Skin epidermis (tissue), 12 donors: ENCODE measurements around the gene GPX7.

Experiments used
- H3K27ac ChIP-seq, 21 experiments: fragments of 200-600 bp; sonication (generic) in 11 of 21; one replicate each; pipeline ENCODE4 v1.5.0; 2020; ENCODE audit warnings: mild to moderate bottlenecking in 3 of 21, inconsistent platforms in 2 of 21, moderate library complexity in 2 of 21
- H3K4me3 ChIP-seq, 7 experiments: fragments of 200-600 bp; sonication (generic) in 2 of 7; one replicate each; pipeline ENCODE4 v1.5.0; 2020; ENCODE audit warnings: inconsistent platforms in 2 of 7, mild to moderate bottlenecking in 2 of 7, moderate library complexity in 1 of 7

Gene GPX7

DNA sequence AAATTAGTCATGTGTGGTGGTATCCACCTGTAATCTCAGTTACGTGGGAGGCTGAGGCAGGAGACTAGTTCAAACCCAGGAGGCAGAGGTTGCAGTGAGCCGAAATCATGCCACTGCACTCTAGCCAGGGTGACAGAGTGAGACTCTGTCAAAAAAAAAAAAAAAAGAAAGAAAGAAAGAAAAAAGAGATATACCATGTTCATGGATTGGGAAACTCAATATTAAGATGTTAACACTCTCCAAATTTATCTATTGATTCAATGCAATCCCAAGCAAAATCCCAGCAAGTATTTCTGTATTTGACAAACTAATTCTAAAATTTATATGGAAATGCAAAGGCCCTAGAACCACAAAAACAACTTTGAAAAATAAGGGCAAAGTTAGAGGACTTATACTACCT, 19.8 kb downstream of the GPX7 start:
- Histone ChIP-seq H3K4me3 (no peak overlapping the region), H3K27ac (no peak overlapping the region)

DNA sequence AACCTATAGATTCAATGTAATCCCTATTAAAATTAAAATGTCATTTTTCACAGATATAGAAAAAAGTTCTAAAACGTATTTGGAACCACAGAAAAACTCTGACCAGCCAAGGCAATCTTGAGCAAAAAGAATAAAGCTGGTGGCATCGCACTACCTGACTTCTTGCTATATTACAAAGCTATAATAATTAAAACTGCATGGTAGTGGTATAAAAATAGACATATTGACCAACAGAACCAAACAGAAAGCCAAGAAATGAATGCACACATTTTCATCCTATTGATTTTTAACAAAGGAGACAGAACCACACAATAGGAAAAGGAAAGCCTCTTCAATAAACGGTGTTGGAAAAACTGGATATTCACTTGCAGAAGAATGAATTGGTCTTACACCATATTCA, 21.6 kb downstream of the GPX7 start:
- Histone ChIP-seq H3K27ac (no peak overlapping the region), H3K4me3 (no peak overlapping the region)

DNA sequence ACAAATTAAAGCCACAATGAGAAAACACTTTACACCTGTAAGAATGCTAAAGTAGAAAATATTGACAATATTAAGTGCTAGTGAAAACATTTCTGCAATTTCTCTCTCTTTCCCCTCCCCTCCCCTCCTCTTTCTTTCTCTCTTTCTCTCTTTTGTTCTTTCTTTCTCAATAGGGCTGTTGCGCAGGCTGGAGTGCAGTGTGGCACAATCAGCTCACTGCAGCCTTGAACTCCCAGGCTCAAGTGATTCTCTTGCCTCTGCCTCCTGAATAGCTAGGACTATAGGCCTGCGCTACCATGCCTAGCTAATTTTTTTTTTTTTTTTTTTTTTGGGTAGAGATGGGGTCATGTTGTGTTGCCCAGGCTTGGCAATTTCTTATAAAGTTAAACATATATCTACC, 24.9 kb downstream of the GPX7 start:
- no peak overlapping the region for H3K4me3 ChIP-seq
- H3K27ac ChIP-seq: no peak overlapping the region

DNA sequence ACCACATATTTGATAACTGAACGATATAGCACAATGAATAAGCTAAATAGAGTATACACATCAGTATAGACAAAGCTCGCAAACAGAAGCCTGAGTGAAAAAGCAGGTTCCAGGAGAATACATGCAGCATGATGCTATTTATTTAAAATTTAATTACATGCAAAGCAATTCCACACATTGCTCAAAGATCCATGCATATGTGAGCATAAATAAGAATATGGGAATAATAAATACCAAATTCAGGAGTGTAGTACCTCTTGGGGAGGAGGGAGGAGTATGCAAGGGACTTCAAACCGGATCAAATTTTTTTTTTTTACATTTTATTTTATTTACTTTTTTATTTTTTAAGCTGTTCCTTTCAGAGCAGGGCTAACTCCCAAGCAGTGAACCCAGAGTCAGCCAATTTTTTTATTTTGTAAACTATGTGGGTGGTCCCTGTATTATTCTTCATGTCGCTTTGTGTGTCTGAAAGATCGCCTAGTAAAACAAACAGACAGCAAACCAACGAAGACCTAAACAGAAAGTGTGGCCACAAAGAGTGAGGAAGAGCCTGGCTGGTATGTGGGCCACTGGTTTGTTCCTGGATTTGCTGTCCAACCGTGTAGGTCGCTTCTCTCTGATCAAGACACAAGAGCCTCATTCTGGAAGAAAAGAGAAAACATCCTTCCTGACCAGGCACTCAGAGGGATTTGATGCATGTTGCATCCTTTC, 26.6 kb downstream of the GPX7 start:
- no peak overlapping the region for H3K4me3 ChIP-seq

DNA sequence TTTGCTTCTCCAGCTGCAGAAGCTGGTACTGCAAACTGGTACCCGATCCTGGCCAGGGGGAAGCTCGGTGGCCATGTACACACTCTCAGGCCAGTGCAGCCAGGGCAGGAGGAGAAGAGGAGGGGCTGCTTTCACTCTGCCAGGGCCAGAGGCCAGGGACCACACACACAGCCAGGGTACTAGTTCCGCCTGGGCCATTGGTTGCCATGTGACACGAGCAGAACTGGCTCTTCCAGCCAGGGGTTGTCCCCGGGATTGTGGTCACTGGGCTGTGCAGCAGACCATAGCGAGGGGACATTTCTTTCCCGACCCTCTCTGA, 27.1 kb downstream of the GPX7 start:
- no peak overlapping the region for H3K27ac ChIP-seq

More for the DNA sequence above, 26.6 kb downstream of the GPX7 start:
- no peak overlapping the region for H3K27ac ChIP-seq

DNA sequence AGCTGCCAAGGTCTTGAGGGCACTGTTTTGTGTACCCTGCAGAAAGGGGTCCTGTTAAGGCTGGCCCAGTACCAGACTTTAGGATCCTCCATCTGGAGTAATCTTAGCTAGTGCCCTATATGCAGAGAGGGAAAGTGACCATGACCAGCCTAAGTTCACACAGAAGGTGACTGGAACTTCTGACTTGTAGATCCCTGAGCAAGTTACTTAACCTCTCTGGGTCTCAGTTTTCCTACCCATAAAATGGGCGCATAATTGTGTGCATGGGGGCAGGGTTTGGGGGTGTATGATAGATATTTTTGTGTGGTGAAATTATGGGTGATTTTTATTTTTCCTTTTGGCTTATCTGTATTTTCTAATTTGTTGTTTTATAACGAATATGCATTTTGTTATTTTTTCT, 27.5 kb downstream of the GPX7 start:
- no peak overlapping the region for H3K4me3 ChIP-seq

More for the DNA sequence above, 27.1 kb downstream of the GPX7 start:
- H3K4me3 ChIP-seq: no peak overlapping the region

DNA sequence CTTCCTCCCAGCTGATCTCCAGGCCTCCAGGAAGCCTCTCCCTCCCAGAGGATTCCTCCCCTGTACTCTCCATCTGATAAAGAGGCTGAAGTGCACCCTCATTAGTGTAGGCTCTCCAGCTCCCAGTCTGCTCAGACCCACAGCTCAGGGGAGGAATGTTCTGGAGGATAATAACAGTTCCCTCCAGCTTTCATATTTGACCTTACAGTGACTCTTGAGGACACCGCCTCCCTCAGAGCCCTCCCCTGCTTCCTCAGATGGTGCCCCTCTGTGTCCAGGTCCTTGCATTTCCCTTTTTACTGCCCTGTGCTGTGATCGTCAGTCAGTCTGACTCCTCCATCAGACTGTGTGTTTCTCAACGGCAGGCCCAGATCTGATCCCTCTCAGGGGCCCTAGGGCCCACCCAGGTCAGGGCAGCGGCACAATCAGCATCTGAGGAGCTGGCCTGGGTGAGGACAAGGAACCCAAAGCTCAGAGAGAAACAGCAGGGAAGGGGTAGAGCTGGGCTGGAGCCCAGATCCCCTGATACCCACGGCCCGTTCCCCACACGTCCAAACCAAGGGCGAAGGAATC, 29.7 kb downstream of the GPX7 start:
- no peak overlapping the region for H3K4me3 ChIP-seq
- H3K27ac ChIP-seq: peak overlapping the region in 6 of 21 experiments; percentile 33 to 92 (median 88)

More for the DNA sequence above, 27.5 kb downstream of the GPX7 start:
- no peak overlapping the region for H3K27ac ChIP-seq

DNA sequence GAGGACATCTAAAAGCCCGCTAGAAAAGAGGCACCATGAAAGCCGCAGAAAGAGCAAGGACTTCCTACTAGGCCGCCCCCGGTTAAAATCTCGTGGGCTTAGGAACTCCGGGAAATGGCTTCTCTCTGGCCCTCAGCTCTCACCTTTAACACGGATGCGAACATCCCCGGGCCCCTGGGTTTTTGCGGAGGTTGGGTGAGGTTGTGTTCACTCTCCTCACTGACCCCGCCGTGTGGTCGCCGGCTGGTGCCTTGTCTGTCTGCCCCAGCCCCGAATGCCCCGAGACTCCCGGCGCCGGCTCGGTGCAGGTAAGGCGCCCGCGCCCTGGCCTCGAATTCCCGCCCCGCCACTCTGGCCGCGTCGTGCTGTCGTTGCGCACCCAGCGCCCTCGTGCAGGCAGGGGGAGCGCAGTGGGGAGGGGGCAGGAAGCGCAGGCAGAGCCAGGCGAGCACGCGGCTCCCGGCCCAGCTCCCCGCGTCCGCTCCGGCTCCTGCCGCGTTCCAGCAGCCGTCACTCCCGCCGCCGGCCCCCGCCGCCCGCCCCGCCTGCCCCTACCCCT, 30.6 kb downstream of the GPX7 start, which contains the start of gene SHISAL2A:
TSS of gene SHISAL2A (plus strand) at position 437 of the 559 bp plus-strand sequence. CDS start 326 bp downstream, outside the sequence.
- H3K4me3 ChIP-seq: peak within 1 kb of the TSS; percentile 26 to 47 (median 39)
- peak within 1 kb of the TSS in 18 of 21 experiments; percentile 2 to 92 (median 66) for H3K27ac ChIP-seq

DNA sequence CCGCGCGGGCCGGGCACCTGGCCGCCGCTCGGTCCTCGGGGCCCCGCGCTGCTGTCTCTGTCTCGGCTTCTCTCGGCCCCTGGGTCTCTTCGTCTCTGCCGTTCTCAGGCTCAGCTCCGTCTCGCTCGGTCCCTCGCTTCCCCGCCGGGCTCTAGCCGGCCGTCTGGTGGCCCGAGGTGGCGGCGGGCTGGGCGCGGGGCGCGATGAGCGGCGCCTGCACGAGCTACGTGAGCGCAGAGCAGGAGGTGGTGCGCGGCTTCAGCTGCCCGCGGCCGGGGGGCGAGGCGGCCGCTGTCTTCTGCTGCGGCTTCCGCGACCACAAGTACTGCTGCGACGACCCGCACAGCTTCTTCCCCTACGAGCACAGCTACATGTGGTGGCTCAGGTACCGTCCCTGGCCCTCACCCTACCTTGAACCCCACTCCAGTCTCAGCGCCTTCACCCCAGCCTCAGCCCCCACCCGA, 31.2 kb downstream of the GPX7 start:
- Histone ChIP-seq H3K4me3 (peak overlapping the region; percentile 26 to 47 (median 39)), H3K27ac (peak overlapping the region in 18 of 21 experiments; percentile 2 to 92 (median 66))

DNA sequence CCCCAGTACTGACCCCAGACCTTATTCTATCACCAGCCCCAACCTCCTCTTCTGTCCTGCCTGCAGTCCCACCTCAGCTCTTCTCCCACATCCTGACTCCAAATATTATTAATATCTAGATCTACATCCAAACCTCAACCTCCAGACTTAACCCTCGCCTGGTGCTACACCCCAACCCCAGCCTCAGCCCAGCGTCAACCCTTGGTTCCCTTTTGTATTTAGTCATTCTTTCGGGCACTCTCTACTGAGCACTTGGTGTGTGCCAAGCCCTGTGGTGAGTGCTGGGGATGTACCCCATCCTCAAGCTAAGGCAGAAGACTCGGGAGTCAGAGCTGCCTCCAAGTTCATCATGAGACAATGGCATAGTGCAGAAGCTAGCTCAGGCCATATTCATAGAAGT, 31.9 kb downstream of the GPX7 start:
- H3K27ac ChIP-seq: peak overlapping the region in 6 of 21 experiments; percentile 83 to 92 (median 88)
- peak overlapping the region in 1 of 7 experiments; percentile 39 for H3K4me3 ChIP-seq

DNA sequence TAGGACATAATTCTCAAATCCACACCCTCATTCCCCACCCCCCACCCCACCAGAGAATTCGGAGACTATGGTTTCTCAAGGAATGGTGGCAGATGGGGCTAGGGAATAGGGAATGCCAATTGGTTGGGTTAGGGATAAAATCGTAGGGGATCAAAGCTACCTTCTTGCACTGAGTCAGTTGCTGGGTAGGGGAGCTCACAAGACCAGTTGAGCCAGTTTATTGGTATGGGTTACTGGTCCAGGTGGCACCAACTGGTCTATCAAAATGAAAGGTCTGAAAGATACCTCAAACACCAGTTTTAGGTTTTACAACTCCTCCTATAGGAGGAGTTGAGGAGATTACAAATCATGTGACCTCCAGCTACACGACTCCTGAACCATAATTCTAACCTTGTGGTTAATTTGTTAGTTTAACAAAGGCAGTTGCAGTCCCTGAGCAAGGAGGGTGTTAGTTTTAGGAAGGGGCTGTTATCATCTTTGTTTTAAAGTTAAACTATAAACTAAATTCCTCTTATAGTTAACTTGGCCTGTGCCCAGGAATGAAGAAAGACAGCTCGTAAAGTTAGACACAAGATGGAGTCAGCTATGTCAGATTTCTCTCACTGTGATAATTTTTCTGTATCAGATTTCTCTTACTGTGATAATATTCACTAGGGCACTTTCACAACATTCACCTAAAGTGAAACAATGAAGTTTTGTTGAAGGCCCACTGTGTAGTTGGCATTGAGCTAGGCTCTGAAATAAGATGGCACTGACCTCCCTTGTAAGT, 33.3 kb downstream of the GPX7 start:
- H3K27ac ChIP-seq: peak overlapping the region in 3 of 21 experiments; percentile 23 to 92 (median 46)
- H3K4me3 ChIP-seq: no peak overlapping the region

DNA sequence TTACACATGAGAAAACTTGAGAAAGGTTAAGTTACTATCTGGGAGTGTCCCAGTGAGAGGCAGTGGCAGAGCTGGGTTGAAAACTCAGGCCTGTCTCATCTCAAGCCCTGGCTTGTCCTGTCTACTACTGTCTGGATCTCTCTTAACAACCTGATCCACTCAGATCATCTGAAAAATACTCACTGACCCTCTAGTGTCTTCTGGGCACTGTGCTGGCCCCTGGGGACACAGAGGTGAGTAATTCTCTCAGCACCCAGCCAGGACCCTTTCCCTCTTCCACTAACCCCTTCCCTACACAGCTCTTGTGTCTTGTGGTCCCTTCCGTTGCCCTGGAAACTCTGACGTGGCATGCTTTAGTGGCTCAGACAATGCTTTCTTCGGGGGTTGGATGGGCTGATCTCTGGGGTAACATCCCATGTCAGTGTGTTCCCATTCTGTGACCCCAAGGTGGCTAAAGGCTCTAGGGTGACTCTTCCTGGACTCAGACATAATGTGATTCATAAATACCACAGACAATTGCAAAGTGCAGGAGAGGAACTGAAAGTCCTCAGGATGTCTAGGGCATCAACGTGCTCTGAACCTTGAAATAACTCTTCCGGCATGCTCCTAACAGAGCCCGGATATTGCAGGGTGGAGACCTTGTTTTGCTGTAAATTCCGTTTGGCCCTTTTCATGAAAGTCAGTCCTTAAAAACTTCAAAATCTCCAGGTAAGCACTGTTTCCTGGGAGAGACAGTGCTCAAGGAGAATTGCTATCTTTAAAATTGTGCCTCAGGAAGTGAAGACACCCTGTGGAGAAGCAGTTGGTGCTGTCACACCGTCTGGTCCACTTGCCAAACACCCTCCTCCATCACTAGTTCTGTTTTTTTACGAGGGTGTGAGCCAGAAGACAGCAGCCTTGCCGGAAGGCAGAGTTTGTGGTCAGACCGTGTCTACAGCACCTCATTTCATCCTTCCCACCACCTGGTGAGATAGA, 34.8 kb downstream of the GPX7 start:
- H3K4me3 ChIP-seq: no peak overlapping the region
- H3K27ac ChIP-seq: peak overlapping the region in 15 of 21 experiments; percentile 20 to 92 (median 77)

DNA sequence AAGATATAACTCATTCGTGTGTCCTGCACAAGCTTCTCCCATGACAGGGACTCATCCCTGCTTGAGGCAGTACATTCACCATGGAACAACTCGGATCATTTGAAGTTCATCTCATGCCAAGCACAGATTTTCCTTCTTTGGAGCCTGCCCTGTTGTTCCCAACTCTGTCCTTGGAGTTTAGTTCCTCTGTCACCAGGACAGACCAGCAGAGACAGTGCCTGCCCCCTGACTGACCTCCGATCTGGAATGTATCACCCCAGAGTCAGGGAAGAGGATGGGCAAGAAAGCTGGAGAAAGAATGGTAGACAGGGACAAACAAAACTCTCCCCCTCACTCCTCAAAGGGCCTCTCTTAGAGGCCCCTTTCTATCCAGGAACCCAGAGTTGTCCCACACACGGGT, 35.8 kb downstream of the GPX7 start:
- Histone ChIP-seq H3K4me3 (no peak overlapping the region), H3K27ac (peak overlapping the region in 14 of 21 experiments; percentile 20 to 92 (median 76))

DNA sequence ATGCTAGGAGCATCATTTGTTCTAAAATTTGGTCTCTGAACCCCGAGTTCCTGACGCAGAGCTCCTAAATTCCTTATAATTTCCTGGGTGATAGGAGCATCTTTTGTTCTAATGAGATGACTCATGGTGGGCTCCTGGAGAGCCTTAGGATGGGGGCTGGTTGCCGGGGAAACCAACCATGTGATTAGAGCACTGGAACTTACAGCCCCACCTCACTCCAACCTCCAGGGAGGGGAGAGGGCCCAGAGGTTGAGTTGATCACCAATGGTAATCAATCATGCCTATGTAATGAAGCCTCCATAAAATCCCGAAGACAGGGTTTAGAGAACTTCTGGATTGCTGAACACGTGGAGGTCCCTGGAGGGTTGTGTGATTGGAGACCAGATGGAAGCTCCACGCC, 38.5 kb downstream of the GPX7 start:
- H3K27ac ChIP-seq: no peak overlapping the region

DNA sequence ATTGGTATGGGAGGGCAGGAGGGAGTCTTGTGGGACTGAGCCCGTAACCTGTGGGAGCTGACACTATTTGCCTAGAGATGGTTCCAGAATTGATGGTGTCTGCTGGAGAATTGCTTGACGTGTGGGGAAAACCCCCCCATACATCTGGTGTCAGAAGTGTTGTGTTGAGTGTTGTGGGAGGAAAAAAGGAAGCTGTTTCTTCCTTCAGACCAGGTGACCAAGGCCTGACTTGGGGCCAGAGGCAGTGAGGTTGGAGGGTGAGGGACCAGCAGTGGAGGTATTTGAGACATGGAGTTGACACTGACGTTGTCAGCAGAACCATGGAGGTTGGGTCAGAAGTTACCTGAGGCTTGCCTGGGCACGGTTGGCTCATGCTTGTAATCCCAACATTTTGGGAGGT, 39.1 kb downstream of the GPX7 start:
- Histone ChIP-seq H3K4me3 (no peak overlapping the region), H3K27ac (no peak overlapping the region)

More for the DNA sequence above, 38.5 kb downstream of the GPX7 start:
- no peak overlapping the region for H3K4me3 ChIP-seq

DNA sequence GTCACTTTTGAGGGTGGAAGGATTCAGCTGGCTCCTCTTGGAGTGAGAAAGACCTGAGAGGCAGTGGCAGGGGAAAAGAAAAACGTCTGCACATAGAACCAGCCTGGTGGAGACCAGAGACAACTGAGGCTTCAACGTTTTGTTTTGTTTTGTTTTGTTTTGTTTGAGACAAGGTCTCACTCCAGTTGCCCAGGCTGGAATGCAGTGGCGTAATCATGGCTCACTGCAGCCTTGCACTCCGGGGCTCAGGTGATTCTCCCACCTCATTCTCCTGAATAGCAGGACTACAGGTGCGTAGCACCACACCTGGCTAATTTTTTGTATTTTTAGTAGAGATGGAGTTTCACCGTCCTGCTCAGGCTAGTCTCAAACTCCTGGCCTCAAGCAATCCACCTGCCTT, 43.1 kb downstream of the GPX7 start:
- Histone ChIP-seq H3K4me3 (no peak overlapping the region), H3K27ac (no peak overlapping the region)

DNA sequence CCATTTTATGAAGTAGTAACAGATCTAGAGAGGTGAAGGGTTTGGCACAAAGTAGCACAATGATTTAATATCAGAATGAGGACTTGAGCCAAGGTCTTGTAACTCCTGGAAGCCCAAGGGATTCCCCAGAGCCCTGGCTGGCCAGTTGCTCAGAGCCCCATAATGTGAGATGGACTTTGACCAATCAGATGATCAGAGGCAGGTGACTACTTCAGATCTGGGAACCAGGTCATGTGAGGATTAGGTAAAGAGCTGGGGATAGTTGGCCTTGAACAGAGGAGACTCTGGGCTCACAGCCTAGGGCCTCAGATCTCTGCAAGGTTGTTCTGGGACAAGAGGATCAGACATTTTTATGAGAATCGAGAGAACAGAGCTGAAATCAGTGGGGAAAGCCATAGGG, 49.7 kb downstream of the GPX7 start:
- Histone ChIP-seq H3K27ac (no peak overlapping the region), H3K4me3 (no peak overlapping the region)

DNA sequence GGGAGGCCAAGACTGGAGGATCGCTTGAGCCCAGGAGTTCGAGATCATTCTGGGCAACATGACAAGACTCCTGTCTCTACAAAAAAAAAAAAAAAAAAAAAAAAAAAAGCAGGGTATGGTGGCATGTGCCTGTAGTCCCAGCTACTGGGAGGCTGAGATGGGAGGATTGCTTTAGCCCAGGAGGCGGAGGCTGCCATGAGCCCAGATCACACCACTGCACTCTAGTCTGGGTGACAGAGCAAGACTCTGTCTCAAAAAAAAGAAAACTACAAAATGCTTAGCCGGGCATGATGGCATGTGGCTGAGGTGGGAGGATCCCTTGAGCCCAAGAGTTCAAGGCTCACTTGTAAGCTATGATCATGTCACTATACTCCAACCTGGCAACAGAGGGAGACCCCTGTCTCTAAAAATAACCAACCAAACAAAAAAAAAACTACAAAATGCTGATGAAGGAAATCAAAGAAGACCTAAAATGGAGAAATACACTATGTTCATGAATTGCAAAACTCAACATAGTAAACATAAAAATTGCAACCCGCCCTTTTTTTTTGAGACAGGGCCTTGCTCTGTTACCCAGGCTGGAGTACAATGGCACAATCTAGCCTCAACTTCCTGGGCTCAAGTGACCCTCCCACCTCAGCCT, 51.2 kb downstream of the GPX7 start:
- H3K4me3 ChIP-seq: no peak overlapping the region
- H3K27ac ChIP-seq: no peak overlapping the region

DNA sequence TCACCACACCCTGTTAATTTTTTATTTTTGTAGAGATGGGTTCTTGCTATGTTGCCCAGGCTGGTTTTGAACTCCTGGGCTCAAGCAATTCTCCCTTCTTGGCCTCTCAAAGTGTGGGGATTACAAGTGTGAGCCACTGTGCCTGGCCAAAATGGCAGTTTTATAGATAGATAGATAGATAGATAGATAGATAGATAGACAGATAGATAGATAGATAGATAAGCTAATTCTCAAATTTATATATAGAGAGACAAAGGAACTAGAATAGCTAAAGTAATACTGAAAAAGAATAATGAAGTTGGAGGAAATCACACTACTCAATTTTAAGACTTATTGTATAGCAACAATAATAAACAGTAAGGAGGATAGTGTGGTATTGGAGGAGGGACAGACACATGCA, 51.9 kb downstream of the GPX7 start:
- H3K27ac ChIP-seq: no peak overlapping the region
- H3K4me3 ChIP-seq: no peak overlapping the region
